ENCODE results near the gene TARBP2.
"Not testable (repeated sequence)": the region's sequence is repeated elsewhere in the genome, so short reads cannot be mapped to it uniquely, and the experiment has no call there.

TARBP2 gene

DNA sequence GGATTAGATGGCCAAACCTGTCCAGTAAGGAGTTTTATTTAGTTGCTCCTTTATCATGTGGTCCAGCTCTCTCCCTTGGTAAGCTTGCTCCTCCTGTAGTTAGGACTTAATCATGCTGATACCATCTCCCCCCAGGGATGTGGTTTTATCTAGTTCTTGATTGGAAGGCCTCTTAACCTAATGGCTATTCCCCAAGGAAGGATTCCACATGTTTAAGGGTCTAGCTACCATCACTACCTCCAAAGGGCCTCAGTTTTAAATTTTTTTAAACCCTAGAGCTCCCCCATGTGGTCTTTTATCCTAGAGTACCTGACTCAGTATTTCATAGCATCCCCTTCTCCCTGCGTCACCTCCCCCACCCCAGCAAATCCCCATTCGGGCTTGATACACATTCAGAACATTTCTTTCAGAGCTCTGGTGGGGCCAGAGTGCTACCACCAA, 24.3 kb upstream of the TARBP2 start:
- DNase-seq, result no peak

DNA sequence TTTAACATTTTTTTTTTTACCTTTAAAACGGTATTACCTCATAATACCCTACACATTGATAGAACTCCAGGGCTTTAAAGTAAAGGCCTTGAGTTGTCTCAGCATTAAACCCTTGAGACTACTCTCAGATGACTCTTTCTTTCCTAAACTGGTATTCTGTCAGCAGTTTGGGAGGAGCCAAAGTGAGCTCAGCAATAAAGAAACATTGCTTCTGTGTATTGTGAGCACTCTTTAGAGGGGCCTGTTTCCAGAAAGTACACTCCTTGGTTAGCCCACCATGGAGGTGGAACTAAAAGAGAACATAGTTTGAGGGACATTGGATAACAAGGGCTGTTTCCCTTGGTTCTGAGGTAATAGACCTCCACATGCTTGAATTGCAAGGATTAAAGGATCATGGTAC, 22.2 kb upstream of the TARBP2 start:
- no peak for DNase-seq

DNA sequence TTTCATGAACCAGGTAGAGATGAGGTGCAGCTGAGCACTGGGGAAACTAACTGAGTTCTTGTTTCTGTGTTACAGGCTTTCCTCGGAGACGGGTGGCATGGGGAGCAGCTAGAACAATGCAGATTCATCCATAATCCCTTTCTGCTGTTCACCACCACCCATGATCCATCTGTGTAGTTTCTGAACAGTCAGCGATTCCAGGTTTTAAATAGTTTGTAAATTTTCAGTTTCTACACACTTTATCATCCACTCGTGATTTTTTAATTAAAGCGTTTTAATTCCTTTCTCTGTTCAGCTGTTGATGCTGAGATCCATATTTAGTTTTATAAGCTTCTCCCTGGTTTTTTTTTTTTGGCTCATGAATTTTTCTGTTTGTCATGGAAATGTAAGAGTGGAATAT, 21.8 kb upstream of the TARBP2 start:
- DNase-seq, result no peak

DNA sequence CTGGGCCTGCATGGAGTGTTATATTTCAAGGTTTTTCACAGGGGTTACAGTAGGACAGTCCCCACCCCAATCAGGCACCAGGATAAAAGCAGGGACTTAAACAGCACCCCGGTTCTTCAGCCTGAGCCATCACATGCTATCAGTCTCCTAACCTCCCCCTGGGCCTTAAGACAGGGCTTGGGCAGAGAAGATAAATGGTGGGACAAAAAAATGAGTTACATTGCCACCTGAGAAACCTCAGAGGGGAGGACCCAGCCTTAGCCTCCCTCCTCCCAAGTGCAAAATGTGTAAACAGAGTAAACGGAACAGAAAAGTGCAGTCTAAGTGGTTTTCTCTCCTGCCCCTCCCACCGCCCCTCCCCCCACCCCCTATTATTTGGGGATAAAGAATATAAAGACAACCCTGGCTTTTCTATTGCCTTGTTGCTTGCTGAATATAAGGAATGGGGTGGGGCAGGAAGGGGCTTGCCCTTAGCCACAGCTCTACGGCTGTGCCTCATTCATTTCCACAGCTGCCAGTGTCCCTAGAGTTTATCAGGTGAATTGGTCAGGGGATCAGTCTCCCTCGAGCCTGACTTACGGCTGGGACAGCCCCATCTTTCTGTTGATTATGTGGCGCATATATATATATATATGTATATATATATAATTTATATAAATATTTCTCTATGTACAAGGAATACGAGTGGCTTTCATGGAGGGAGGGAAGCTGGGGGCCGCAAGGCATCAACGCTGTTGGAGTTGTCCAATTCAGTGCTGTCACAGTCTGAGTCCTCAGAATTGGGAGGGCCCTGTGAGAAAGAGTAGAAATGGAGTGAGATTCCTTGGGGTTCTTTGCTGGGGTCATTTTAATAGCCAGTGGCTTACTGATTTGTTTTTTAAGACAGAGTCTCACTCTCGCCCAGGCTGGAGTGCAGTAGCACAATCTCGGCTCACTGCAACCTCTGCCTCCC, 20.3 kb upstream of the TARBP2 start:
- no peak for DNase-seq

DNA sequence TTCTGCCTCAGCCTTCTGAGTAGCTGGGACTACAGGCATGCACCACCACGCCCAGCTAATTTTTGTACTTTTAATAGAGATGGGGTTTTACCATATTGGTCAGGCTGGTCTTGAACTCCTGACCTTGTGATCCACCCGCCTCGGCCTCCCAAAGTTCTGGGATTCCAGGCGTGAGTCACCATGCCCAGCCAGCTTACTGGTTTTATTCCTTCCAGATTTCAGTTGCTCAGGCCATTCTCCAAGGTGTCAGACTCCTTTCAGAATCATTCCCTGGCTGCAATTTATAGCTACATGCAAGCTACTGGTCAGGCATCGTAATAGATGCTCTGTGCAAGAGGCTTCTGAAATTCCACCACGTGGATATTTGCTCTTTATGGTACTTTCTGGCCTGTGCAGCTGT, 19.6 kb upstream of the TARBP2 start:
- not testable (repeated sequence) for DNase-seq

DNA sequence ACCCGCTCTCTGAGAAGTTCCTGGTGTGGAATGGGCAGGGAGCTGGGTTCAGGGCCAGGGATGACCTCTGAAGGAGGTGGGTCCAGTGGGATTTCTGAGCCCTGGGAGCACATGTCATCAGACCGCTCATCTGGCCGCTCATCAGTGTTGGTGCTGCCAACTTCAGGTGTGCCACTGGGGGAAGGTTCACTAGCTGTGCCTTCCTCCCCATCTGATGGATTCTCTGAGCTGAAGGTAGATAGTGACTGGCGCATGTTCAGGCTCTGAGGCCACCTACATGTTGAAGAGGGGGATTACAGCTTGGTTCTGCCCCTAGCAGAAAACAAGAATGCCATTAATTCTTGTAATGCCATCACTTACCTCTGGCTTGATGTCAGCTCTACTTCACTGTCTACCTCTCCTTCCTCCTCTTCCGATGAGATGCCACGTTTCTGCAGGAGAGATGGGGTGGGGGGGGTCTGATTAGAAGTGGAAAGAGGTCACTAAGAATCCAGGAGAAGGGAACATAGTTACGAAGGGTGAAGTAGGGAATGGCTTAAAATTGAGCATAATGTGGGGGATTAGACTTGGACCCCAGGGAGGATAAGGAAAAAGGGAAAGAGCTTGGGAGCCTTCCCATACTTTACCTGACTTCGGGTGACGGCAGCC, 19.0 kb upstream of the TARBP2 start:
- no peak for DNase-seq

DNA sequence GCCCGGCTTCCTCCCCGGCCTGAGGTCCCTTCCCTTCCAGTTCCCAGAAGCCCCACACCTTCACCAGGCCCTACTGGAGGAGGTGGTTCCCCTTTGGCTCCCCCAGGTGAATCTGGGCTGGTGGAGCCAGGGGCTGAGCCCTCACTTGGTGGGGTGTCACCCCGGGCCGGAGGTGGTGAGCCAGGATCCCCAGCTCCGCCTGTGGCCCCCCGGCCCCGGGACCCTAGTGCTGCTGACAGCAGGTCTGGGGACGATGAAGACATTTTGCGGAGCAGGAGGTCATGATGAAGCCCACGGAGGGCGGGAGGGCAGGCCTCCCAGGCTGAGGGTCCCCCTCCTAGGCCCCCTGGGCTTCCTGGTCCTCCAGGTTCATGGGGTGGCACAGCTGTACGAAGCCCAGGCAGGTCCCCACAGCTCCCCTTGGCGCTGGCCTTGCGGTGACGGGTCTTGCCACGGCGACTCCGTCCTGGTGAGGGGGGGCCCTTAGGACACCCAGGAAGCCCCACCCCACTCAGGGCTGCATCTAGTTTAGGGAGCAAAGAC, 18.4 kb upstream of the TARBP2 start:
- no peak for DNase-seq

DNA sequence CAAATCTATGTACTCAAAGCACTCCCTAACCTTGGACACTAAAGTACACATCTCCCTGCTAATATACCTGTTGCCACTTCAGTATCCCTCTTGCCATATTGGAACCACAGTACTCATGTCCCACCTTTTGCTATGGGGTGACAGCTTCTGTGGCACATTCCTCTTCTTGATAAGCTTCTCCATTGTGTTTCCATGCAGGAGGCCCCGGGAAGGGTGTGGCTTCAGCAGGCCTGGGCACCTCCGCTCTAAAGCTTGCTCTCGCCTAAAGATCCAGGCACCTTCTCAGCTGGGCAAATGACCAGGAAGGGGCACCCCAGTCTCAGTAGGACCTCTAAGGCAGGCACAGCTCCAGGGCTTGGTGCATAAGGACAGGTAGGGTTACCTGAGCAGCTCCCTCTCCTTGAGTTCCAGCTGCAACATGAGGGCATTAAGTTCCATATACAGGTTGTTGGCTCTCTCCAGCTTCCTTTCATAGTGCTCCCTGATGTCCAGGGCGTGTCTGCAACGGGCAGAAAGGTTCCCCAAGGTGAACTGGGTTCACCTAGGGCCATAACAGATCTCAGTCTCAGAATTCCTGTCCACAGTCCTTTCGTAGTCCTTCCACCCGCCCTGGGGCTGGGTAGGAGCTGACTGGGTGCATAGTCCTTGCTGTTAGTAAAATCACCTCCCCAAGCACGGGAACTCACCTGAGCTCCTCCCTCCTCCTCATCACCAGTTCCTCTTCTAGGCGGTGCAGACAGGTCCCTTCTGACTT, 17.7 kb upstream of the TARBP2 start:
- no peak for DNase-seq

DNA sequence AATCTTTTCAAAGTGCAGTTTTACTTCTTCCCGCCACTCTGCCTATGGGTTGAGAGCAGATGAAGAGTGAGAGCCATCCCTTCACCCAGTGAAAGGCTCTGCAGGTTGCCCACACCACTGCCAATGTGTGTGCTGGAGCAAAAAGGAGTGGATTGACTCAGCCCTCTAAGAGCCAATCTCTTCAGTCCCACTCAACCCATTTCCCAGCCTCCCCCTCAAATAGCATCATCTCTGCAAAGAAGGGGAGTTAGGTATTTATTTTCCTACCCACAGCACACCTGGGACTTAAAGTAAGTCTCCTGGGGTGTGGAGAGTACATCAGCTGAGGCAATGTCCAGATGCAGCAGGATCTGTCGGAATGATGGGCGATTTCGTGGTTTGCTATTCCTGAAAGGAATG, 17.1 kb upstream of the TARBP2 start:
- DNase-seq, result no peak

DNA sequence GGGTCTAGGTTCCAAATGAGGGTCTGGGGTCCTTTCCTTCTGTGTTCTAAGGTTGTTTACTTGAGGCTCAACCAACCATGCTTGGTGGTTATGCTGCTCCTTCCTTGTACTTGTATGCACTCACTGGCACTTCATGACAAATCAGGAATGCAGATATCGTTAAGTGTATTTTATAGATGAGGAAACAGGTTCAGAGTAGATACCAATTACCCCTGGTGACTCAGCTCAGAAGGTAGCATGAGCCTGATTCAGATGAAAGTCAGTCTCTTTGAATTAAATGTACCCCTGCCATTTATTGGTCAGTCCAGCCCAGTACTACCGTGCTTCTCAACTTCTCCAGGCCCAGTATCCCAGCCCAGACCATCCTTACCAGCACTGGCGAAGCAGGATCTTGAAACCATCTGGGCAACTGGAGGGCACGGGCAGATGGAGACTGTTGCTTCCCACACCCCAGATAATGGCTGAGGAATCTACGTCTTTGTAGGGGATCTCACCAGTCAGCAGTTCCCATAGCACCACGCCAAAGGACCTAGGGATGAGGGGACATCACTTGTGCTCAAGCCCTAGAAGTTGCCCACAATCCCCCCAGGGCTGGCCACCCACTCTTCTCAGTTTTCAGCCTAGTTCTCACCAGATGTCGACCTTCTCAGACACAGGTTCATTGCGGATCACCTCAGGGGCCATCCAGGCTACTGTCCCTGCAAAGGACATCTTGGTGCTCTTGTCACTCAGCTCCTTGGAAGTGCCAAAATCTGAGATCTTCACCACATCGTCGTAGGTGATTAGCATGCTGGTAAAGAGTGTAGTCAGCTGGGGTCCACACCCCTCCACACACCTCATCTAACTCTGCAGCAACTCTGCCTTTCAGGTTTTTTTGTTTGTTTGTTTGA, 16.2 kb upstream of the TARBP2 start:
- no peak for DNase-seq

DNA sequence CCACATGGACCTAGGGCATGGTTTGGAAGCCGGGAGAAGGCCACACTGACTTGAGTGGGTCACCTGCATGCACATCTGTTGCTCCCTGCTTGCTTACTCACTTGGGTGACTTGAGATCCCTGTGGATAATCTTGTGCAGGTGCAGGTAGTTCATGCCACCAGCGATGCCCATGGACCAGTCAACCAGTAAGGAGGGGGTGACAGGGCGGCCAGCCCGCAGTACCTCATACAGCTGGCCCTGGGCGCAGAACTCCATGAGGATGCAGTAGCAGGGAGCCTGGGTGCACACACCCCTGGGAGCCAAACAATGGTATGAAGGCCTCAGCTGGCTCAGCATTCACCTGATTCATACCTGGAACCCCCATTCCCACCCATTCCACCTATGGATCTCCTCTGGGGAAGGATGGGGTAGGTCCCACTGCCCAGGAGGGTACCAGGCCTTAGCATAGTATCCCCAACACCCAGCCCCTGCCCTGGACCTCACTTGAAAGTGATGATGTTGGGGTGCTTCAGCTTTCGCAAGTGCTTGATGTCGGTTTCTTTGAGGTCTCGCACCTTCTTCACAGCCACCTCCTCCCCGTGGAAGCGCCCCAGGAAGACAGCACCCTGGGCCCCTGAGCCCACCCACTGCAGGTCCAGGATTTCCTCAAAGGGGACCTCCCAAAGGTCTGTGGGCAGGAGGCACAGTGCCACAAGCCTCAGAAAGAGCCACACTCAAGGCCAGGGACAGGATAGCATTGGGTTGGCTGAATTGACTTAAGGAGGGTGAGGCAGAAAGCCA, 14.9 kb upstream of the TARBP2 start:
- no peak for DNase-seq

DNA sequence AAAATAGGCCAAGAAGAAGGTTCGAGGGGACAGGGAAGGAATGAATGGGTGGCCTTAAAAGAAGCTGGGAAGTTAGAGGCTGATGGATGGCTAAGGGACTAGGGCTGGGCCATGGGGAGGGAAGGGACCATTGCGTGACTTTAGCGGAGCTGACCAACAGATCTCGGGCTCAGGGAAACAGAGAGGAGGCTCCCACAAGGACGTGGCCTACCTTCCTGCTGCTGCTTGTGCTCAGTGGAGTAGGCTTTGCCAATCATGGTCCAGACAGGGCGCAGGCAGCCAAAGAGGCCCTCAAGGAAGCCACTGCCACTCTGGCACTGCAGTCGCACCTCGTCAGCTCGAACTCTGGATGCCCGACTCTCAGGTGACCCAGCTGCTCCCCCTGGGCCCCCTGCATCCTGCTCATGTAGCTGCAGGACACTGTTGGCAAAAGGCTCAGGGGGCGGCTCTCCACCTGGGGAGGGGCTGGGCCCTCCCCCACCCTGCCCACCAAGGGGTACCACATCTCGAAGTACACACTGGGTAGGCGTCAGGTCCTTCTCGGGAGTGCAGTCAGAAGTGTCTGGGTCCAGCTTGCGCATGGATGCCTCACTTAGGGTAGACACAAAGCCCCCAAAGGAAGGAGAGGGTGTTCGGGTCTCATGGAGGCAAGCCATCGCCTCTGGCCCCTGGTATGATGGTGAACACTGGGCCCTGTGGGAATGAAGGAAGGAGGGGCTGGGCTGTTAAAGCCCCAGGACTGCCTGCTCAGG, 14.2 kb upstream of the TARBP2 start:
- DNase-seq, result no peak

DNA sequence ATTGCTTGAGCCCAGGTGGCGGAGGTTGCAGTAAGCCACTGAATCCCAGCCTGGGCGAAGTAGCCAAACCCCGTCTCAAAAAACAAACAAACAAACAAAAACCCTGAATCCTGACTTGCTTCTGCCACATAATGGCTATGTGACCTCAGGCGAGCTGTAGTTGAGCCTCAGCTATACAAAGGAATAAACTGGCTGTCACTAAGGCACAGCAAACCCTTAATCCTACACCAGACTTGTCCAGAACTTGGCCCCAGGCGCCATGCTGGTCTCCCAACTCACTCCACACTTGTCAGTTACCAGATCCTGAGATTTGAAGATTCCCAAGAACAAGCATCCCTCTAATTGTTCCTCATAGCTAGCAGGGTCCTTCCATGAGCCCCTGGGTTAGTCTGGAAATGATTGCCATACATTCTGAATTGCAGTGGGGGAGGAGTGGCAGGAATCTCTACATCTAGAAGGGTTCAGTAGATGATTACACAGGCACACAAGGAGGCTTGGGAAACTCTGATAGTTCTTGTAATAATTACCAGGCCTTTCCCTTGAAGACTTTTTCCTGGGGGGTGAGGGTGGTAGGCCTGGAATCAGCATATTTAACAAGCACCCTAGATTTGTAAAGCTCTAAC, 11.7 kb upstream of the TARBP2 start:
- no peak for DNase-seq

DNA sequence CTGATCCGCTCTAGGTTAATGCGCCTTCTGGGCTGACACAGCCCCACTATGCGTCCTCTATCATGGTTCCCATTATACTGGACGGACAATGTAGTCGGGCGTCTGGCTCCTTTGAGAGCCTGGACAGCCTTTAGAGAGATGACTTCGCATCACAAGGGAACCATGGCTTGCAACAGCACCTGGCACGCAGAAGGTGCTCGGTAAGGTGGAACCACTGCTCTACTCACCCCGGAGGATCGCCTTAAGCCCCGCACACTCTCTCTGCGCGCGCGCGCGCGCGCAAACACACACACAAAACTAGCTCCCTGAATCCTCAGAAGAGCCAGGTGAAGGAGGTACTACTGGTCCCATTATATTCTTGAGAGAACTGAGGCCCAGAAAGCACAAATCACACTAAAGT, 8.9 kb upstream of the TARBP2 start:
- no peak for DNase-seq

DNA sequence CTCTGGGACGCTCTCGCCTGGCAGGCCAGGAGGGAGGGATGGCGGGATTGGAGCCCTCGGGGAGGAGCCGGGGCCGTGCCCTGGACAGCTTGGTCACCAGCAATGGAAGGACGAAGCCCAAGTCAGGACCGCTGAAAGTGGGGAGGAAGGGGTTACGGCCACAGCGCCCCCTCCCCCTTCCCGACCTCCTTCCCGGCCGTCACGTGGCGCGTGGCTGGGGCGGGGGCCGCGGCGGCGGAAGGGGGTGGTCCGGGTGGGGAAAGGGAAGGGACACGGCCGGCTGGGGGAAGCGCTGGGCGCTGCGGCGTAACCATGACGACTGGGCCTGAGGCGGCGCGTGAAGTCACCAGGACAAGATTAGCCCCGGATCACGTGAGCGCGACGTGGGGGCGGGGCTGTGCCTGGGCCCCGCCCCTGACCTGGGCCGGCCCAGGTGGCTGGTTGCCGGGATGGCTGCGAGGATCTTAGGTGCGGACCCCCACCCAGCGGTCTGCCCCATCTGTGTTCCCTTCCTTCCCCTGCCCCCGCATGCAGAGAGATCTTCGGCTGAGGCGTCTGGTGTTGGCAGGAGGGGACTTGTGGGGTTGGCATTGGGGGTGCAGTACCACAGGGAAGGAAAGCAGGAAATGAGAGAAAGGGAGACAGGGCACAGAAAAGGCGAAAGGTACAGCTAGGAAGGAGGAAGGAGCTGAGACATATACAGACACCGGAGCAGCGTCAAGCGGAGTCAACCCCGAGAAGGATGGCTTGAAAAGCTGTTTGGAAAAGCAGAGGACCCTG, 8.1 kb upstream of the TARBP2 start:
- peak; percentile 29 for DNase-seq

DNA sequence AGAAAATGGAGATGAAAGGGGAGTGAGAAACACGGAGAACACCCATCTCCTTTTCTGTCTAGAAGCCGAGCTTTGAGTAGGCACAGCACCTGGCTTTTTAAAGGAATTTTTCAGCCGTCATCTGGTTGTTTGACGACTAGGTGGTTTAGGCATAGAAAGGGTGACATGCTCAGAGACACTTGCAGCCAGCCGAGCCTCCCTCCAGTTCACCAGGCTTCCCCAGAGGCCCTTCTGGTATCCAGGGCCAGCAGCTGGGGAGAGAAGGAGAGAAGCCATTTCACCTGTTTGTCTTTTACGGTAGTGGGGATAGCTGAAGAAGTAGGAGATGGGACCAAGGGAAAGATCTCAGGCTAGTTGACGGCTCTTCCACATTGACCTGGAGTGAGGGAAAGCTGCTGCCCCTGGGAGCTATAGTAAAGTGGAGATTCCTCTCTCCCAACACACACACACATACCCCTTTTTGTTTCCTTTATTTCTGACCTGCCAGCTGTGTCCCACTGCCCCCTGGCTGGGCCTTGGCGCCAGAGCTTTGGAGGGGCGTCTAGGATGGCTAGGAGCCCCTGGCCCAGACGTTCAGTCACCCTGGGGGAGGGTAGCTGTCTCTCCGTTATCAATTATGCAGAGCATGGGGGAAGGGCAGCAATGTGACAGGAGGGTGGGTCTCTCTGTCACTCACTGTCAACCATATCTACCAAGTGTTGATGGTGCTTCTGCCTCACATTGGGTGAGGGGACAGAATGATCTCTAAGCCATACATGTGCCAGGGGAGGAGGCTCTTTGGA, 7.3 kb upstream of the TARBP2 start:
- DNase-seq, result no peak

DNA sequence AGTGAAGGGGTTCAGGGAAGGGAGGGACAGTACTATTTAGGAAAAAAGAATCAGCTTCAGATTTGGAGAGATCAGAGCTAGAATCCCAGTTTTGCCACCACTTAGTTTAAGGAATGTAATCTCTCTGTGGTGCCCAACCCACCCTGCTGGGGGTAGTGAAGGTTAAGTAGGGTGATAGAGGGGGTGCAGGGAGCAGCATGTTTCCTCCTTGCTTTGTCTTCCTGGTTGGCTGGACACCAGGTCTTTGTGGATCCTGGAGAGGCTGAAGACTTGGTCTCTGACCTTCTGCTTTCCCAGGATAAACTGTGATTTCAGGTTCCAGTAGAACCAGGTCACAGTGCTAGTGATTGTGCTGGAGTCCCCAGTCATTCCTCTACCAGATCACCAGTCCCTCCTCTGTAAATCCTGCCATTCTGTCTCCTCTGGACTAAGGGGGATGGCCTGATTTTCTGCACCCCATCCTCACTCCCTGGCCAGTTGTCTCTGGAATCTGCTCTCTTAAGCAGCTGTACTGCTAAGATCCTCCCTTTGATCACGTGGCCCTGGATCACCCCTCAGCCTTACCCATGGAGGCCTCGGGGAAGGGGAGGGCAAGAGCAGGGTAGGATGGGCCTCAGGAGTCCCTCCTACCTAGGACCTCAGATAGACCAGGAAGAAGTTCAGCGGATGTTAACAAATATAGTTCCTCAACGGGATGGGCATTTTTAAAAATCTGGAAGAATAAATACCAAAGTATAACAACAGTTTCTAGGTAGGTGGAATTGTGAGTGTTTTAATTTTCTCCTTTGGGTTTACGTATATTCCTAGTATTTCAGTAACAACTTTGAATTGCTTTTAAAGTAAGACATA, 5.0 kb upstream of the TARBP2 start:
- DNase-seq, result no peak

DNA sequence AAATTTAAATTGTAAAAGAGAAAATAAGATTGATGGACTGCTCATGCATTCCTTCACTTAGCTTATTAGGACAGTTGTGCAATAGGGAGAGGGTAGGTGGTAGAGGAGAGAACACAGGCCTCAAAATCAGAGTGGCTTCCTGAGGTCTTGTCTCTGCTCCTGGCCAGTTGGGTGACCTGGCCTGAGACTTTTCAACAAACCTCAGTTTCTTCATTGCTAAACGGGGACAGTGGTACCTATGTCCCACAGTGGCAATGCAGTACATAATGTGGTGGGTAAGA, 4.4 kb upstream of the TARBP2 start:
- DNase-seq, result no peak

Data from NK-92 treated with Interleukin-12 subunit alpha and Interleukin-12 subunit beta, amount 100 ng/mL, for 24 hours (cell line).